ENCODE measurements around the gene SH3TC1. TPM values are rescaled to one million over a fixed set of nuclear protein-coding genes. Genes with fewer than 3 reads are reported as not detected.

The SH3TC1 gene
- total RNA-seq, 6 donors from 2014 or later: 34.1 to 193 (median 81.4) TPM

DNA sequence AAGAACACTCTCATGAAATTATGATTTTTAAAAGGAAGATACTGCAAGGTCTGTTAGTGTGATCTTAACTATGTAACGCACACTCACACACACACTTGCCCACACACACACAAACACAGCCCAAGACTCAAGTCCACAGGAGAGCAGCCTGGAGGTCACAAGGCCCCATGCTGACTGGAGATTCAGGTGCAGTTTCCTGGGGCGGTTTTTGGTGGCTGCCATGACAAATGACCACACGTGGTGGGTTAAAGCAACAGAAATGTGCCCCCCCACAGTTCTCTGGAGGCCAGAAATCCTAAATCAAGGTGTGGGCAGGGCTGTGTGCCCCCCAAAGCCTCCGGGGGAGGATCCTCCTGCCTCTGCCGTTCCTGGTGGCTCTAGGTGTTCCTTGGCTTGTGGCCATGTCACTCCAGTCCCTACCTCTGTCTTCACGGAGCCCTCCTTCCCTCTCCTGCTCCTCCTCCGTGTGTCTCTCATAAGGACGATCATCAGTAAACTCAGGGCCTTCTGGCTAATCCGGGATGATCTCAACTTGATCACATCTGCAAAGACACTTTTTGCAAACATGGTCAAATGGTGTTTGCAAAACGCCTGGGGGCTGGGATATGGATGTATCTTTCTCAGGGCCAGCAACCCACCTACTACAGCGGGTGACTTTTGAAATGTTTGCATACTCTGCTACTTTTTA is 60.8 kb downstream of the SH3TC1 start:
- Histone ChIP-seq H3K9me3 (no peaks in the 10 kb centered on the region), H3K36me3 (no peaks in the 10 kb centered on the region), H3K27me3 (no peaks in the 10 kb centered on the region), H3K4me1 (peaks cover 0 to 12% (median 3%) of the 10 kb centered on the region in 4 donors), H3K4me3 (no peak overlapping the region), H3K27ac (no peak overlapping the region)
- no peak for DNase-seq
- 80 to 85% methylated on average over 11 of the region's 11 CpGs for WGBS, 2 donors
- no peak for TF ChIP-seq EP300 (IDR thresholded peaks at IDR 0.05)
- TF ChIP-seq, protein P1, sequence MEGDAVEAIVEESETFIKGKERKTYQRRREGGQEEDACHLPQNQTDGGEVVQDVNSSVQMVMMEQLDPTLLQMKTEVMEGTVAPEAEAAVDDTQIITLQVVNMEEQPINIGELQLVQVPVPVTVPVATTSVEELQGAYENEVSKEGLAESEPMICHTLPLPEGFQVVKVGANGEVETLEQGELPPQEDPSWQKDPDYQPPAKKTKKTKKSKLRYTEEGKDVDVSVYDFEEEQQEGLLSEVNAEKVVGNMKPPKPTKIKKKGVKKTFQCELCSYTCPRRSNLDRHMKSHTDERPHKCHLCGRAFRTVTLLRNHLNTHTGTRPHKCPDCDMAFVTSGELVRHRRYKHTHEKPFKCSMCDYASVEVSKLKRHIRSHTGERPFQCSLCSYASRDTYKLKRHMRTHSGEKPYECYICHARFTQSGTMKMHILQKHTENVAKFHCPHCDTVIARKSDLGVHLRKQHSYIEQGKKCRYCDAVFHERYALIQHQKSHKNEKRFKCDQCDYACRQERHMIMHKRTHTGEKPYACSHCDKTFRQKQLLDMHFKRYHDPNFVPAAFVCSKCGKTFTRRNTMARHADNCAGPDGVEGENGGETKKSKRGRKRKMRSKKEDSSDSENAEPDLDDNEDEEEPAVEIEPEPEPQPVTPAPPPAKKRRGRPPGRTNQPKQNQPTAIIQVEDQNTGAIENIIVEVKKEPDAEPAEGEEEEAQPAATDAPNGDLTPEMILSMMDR (IDR thresholded peaks at IDR 0.05): no peak
- no peak for TF ChIP-seq POLR2AphosphoS5 (IDR thresholded peaks at IDR 0.05)
- no peak for TF ChIP-seq POLR2A (IDR thresholded peaks at IDR 0.05)
- no peak for ATAC-seq (ENCODE audit: low FRiP score in 2 of 2)

GRCh38 chr4:8260656-8261111 is 61.6 kb downstream of the SH3TC1 start:
- H3K27me3 ChIP-seq: no peaks in the 10 kb centered on the region
- ATAC-seq (ENCODE audit: low FRiP score in 2 of 2) (peak; percentile 2 to 51), DNase-seq (peak in 1 of 2 donors; percentile 55)
- H3K27ac ChIP-seq: no peak overlapping the region
- H3K36me3 ChIP-seq: no peaks in the 10 kb centered on the region
- H3K9me3 ChIP-seq: no peaks in the 10 kb centered on the region
- WGBS, 2 donors: 30 to 37% methylated on average over 11 to 13 of the region's 13 CpGs
- TF ChIP-seq, protein P1 (IDR thresholded peaks at IDR 0.05): no peak
- TF ChIP-seq POLR2AphosphoS5 (IDR thresholded peaks at IDR 0.05): no peak
- peaks cover 0 to 12% (median 3%) of the 10 kb centered on the region in 4 donors for H3K4me1 ChIP-seq
- no peak overlapping the region for H3K4me3 ChIP-seq

DNA sequence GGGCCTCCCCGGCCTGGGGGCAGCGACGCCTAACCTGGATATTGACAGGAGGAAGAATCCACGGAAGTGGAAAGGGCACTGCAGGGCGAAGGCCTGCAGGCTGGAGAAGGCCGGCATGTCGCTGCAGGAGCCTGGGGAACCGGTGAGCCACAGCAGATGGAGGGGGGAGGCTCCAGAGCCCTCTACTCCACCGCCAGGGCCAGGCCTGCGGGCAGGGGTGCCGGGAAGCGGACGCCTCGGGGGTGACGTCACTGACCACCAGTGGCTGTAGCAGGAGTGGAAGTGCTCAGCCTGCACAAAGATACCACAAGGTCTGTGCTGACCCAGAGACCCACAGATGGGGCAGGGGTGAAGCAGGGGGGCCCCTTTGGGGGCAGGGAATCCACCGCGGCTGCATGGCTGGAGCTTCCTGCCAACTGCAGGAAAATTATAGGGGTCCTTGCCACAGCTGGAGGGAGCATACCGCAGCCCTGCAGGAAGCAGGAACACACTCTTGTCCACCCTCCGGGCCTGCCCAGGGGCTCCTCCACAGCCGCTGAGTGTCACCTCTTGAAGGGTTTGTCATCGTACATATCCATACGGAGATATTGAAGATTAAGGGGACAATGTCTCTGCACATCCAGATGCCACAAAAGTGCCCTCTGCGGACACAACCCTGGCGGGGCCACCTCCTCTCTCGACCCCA is 62.9 kb downstream of the SH3TC1 start:
- Histone ChIP-seq H3K4me3 (no peak overlapping the region), H3K9me3 (no peaks in the 10 kb centered on the region), H3K27ac (no peak overlapping the region), H3K4me1 (peaks cover 3 to 15% (median 6%) of the 10 kb centered on the region in 4 donors), H3K36me3 (no peaks in the 10 kb centered on the region), H3K27me3 (no peaks in the 10 kb centered on the region)
- 67 to 85% methylated on average over 21 to 25 of the region's 25 CpGs for WGBS, 2 donors
- TF ChIP-seq POLR2AphosphoS5 (IDR thresholded peaks at IDR 0.05) (no peak), POLR2A (IDR thresholded peaks at IDR 0.05) (no peak), EP300 (IDR thresholded peaks at IDR 0.05) (no peak)
- TF ChIP-seq, protein P1 (IDR thresholded peaks at IDR 0.05): no peak
- DNase-seq (no peak), ATAC-seq (ENCODE audit: low FRiP score in 2 of 2) (peak; percentile 1 to 5)

DNA sequence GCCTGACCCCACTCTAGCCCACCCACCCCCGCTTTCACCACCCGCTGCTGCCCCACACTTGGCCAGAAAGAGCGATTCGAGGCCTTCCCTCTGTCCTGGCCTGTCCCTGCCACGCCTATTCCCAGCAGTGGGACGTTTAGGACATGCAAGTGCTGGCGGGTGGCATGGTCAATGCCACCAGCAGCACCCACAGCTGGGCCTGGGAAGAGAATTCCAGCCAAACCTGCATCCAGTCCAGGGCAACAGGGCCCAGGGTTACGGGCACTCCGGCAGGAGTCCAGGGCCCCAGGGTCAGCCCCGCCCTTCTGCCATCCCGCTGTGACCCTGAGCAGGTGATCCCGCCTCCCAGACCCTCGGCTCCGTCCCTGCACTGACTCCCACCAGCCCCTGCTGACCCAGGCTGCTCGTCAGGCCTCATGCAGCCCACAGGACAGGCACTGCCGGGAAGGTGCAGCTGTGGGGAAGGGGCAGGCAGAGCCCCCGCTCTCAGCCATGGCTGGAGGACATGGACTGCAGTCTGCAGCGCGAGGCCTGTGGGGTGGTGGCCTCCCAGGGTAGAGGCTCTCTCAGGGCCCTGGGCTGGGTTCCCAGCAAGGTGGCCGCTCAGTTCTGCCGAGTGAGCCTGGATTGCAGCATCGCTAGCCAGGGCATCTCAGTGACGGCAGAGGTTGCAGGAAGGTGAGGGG is 63.7 kb downstream of the SH3TC1 start:
- ATAC-seq (ENCODE audit: low FRiP score in 2 of 2) (no peak), DNase-seq (no peak)
- TF ChIP-seq EP300 (IDR thresholded peaks at IDR 0.05) (no peak), POLR2AphosphoS5 (IDR thresholded peaks at IDR 0.05) (no peak), POLR2A (IDR thresholded peaks at IDR 0.05) (no peak)
- TF ChIP-seq, protein P1 (IDR thresholded peaks at IDR 0.05): no peak
- H3K4me3 ChIP-seq: no peak overlapping the region
- H3K36me3 ChIP-seq: no peaks in the 10 kb centered on the region
- H3K4me1 ChIP-seq: peaks cover 7 to 20% (median 12%) of the 10 kb centered on the region in 4 donors
- 72 to 89% methylated on average over 15 to 18 of the region's 23 CpGs for WGBS, 2 donors
- no peaks in the 10 kb centered on the region for H3K27me3 ChIP-seq
- H3K27ac ChIP-seq: no peak overlapping the region
- no peaks in the 10 kb centered on the region for H3K9me3 ChIP-seq
